GM12801 (cell line): ENCODE results near the gene SDC1.

Source experiments
- CTCF ChIP-seq: IDR thresholded peaks from one replicate; pipeline ENCODE4 v1.5.1; 2011; ENCODE audit warnings: control low read depth; ENCODE audit not compliant: insufficient read length; ENCODE audit errors: extremely low read depth

Gene SDC1

GRCh38 chr2:20213651-20214565 lies 11.0 kb downstream of the SDC1 start:
- no peak for TF ChIP-seq CTCF

- no peak for TF ChIP-seq CTCF
Observed at GRCh38 chr2:20212871-20213503, 11.9 kb downstream of the SDC1 start.

- TF ChIP-seq CTCF, result no peak
Observed at GRCh38 chr2:20212459-20212870, 12.5 kb downstream of the SDC1 start.

GRCh38 chr2:20211860-20212458 lies 13.0 kb downstream of the SDC1 start:
- TF ChIP-seq CTCF, result no peak

- no peak for TF ChIP-seq CTCF
Observed at GRCh38 chr2:20211420-20211819, 13.5 kb downstream of the SDC1 start.

DNA sequence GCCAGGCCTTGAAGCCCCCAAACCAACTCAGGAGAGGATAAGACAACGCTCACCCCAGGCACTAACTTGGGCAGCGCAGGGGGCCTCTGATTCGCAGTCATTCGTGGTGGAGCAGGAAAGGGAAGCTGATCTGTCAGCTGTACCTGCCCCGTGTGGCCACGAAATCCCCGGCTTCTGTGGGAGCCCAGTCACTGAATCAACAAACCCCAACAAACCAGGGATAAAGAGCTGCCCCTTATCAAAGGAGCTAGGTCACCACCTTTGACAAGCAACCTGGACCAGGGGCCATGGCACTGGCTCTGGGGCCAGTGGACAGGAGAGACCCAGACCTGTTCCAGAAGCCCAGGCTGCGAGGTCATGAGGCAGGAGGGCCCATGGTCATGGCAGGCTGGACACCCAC lies 14.5 kb downstream of the SDC1 start:
- TF ChIP-seq CTCF, result no peak

- no peak for TF ChIP-seq CTCF
Observed at GRCh38 chr2:20209373-20210109, 15.4 kb downstream of the SDC1 start.
